Airway epithelial cell (primary cell): ENCODE data around the gene DNAH9. TPM values are rescaled to one million over a fixed set of nuclear protein-coding genes. Genes with fewer than 3 reads are reported as not detected.

ENCODE experiments used
- total RNA-seq: library from RNA; depleted of rRNA; stranded (reverse); fragments of >200 nt; gene quantifications from 2 replicates; pipeline ENCODE4 v1.2.3, GENCODE V29; 2015

DNAH9 gene, protein sequence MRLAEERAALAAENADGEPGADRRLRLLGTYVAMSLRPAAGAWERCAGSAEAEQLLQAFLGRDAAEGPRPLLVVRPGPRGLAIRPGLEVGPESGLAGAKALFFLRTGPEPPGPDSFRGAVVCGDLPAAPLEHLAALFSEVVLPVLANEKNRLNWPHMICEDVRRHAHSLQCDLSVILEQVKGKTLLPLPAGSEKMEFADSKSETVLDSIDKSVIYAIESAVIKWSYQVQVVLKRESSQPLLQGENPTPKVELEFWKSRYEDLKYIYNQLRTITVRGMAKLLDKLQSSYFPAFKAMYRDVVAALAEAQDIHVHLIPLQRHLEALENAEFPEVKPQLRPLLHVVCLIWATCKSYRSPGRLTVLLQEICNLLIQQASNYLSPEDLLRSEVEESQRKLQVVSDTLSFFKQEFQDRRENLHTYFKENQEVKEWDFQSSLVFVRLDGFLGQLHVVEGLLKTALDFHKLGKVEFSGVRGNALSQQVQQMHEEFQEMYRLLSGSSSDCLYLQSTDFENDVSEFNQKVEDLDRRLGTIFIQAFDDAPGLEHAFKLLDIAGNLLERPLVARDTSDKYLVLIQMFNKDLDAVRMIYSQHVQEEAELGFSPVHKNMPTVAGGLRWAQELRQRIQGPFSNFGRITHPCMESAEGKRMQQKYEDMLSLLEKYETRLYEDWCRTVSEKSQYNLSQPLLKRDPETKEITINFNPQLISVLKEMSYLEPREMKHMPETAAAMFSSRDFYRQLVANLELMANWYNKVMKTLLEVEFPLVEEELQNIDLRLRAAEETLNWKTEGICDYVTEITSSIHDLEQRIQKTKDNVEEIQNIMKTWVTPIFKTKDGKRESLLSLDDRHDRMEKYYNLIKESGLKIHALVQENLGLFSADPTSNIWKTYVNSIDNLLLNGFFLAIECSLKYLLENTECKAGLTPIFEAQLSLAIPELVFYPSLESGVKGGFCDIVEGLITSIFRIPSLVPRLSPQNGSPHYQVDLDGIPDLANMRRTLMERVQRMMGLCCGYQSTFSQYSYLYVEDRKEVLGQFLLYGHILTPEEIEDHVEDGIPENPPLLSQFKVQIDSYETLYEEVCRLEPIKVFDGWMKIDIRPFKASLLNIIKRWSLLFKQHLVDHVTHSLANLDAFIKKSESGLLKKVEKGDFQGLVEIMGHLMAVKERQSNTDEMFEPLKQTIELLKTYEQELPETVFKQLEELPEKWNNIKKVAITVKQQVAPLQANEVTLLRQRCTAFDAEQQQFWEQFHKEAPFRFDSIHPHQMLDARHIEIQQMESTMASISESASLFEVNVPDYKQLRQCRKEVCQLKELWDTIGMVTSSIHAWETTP (N-terminal part only)
- total RNA-seq: 0.05 and 0.21 TPM in 2 replicates

GRCh38 chr17:11598274-11599221 lies at the start of gene DNAH9:
Gene DNAH9 (plus strand): TSS chr17:11598470. CDS start chr17:11598499, 29 bp downstream.

DNA sequence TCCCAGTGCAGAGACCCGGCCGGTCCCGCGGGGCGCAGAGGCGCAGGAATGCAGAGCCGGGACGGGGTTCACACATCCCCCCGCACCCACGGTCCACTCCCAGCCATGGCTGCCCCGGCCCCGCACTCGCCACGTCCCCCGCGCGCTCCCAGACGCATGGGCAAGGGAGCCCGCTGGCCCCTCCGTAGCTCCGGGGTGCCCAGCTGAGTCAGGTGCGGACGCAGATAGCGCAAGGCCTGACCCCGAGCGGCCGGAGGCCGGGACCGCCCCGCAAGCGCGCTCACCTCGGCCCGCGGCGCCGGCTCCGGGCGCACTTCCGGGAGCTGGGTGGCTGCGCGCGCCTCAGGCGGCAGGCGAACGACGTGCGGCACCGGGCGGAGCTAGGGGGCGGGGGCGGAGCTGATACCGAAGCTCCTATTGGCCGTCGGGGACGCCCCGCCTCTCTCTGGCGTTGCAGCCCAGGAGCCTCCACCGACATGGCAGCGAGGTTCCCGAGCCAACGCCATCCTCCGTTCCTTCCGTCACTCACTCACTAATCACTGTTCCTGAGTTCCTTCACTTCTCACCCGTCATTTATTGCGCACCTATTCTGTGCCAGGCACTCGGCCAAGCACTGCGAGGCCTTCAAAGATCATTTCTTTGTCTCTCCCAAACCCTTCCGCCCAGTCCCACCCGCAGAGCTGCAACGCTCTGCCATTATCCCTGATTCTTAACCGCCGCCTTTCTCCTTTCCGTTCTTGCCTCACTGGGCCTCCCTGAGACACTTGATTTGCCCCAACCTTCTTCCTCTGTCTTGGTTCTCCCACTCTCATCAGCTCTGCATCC lies 399.1 kb downstream of the DNAH9 start, which contains the start of gene ZNF18:
ZNF18 (minus strand) TSS at position 329 of the 825 bp plus-strand sequence. CDS start 4,646 bp downstream, outside the sequence.

